Measurements from ENCODE around the gene TCF12. TPM values are rescaled to one million over a fixed set of nuclear protein-coding genes. Genes with fewer than 3 reads are reported as not detected.
A peak's percentile ranks its signal among the peaks of the same experiment; 100 is the strongest.

Gene TCF12
- total and polyA plus RNA-seq, 5 experiments from 2014 or later = 43.2 to 77.3 (median 54.3) TPM

GRCh38 chr15:57118013-57118799 lies 199.8 kb downstream of the TCF12 start:
- DNase-seq (no peak), ATAC-seq (no peak)
- Mint-ChIP-seq H3K4me1 (peaks cover 2 to 44% (median 30%) of the 10 kb centered on the region in 4 donors), H3K27ac (peak overlapping the region in 2 of 10 donors; percentile 9 to 37), H3K27me3 (no peaks in the 10 kb centered on the region), H3K36me3 (peaks cover 0 to 28% (median 5%) of the 10 kb centered on the region in 3 donors), H3K4me3 (no peak overlapping the region), H3K9me3 (no peaks in the 10 kb centered on the region)
- POLR2A ChIA-PET = no interaction called here

- Mint-ChIP-seq H3K4me3 (no peak overlapping the region), H3K27ac (peak overlapping the region in 4 of 10 donors; percentile 5 to 65 (median 35)), H3K27me3 (no peaks in the 10 kb centered on the region), H3K9me3 (no peaks in the 10 kb centered on the region), H3K4me1 (peaks cover 2 to 38% (median 23%) of the 10 kb centered on the region in 4 donors), H3K36me3 (peaks cover 4 to 56% (median 19%) of the 10 kb centered on the region in 3 donors)
- ATAC-seq (no peak), DNase-seq (no peak)
- POLR2A ChIA-PET = no interaction called here
These were observed 203.8 kb downstream of the TCF12 start for GRCh38 chr15:57122080-57122840.

GRCh38 chr15:57124036-57124435 lies 205.6 kb downstream of the TCF12 start:
- Mint-ChIP-seq H3K9me3 (no peaks in the 10 kb centered on the region), H3K4me3 (no peak overlapping the region), H3K4me1 (peaks cover 2 to 30% (median 16%) of the 10 kb centered on the region in 4 donors), H3K36me3 (peaks cover 11 to 54% (median 33%) of the 10 kb centered on the region in 3 donors), H3K27ac (no peak overlapping the region), H3K27me3 (no peaks in the 10 kb centered on the region)
- ATAC-seq (no peak), DNase-seq (no peak)
- POLR2A ChIA-PET = no interaction called here

- Mint-ChIP-seq H3K9me3 (no peaks in the 10 kb centered on the region), H3K4me3 (no peak overlapping the region), H3K36me3 (peaks cover 11 to 40% (median 27%) of the 10 kb centered on the region in 3 donors), H3K27ac (no peak overlapping the region), H3K4me1 (peaks cover 22 to 47% (median 40%) of the 10 kb centered on the region in 4 donors), H3K27me3 (no peaks in the 10 kb centered on the region)
- ATAC-seq (no peak), DNase-seq (no peak)
- POLR2A ChIA-PET = no interaction called here
These were observed 210.6 kb downstream of the TCF12 start for GRCh38 chr15:57129064-57129463.

GRCh38 chr15:57130956-57131355 lies 212.5 kb downstream of the TCF12 start:
- Mint-ChIP-seq H3K27me3 (no peaks in the 10 kb centered on the region), H3K9me3 (no peaks in the 10 kb centered on the region), H3K36me3 (peaks cover 7 to 26% (median 18%) of the 10 kb centered on the region in 3 donors), H3K4me1 (peaks cover 23 to 61% (median 55%) of the 10 kb centered on the region in 4 donors), H3K27ac (peak overlapping the region in 9 of 10 donors; percentile 12 to 79 (median 49)), H3K4me3 (peak overlapping the region in 9 of 10 donors; percentile 1 to 63 (median 39))
- POLR2A ChIA-PET = no interaction called here
- ATAC-seq (peak; percentile 32 to 55), DNase-seq (peak in 2 of 10 donors; percentile 6 to 11)

- Mint-ChIP-seq H3K4me1 (peaks cover 23 to 64% (median 56%) of the 10 kb centered on the region in 4 donors), H3K27me3 (no peaks in the 10 kb centered on the region), H3K27ac (peak overlapping the region in 5 of 10 donors; percentile 9 to 55 (median 43)), H3K36me3 (peaks cover 0 to 9% (median 6%) of the 10 kb centered on the region in 3 donors), H3K9me3 (no peaks in the 10 kb centered on the region), H3K4me3 (peak overlapping the region in 4 of 10 donors; percentile 12 to 53 (median 22))
- ATAC-seq = peak; percentile 82 to 88
- peak in 1 of 10 donors; percentile 28 for DNase-seq
- POLR2A ChIA-PET = no interaction called here
These were observed 214.9 kb downstream of the TCF12 start for GRCh38 chr15:57133127-57133968.

GRCh38 chr15:57134071-57134605 lies 215.7 kb downstream of the TCF12 start:
- Mint-ChIP-seq H3K36me3 (peaks cover 0 to 7% (median 1%) of the 10 kb centered on the region in 3 donors), H3K27me3 (no peaks in the 10 kb centered on the region), H3K9me3 (no peaks in the 10 kb centered on the region), H3K27ac (peak overlapping the region in 1 of 10 donors; percentile 9), H3K4me3 (no peak overlapping the region), H3K4me1 (peaks cover 23 to 64% (median 57%) of the 10 kb centered on the region in 4 donors)
- POLR2A ChIA-PET = no interaction called here
- no peak for ATAC-seq
- no peak for DNase-seq

GRCh38 chr15:57134851-57135250 lies 216.4 kb downstream of the TCF12 start:
- no peaks in the 10 kb centered on the region for H3K27me3 Mint-ChIP-seq
- DNase-seq (no peak), ATAC-seq (no peak)
- no peak overlapping the region for H3K4me3 Mint-ChIP-seq
- H3K9me3 Mint-ChIP-seq = no peaks in the 10 kb centered on the region
- peaks cover 0 to 5% (median 1%) of the 10 kb centered on the region in 3 donors for H3K36me3 Mint-ChIP-seq
- no peak overlapping the region for H3K27ac Mint-ChIP-seq
- peaks cover 22 to 61% (median 51%) of the 10 kb centered on the region in 4 donors for H3K4me1 Mint-ChIP-seq
- POLR2A ChIA-PET = no interaction called here

- H3K36me3 Mint-ChIP-seq = peaks cover 0 to 2% (median 1%) of the 10 kb centered on the region in 3 donors
- H3K9me3 Mint-ChIP-seq = no peaks in the 10 kb centered on the region
- peak overlapping the region in 1 of 10 donors; percentile 21 for H3K27ac Mint-ChIP-seq
- H3K4me1 Mint-ChIP-seq = peaks cover 16 to 55% (median 44%) of the 10 kb centered on the region in 4 donors
- no peaks in the 10 kb centered on the region for H3K27me3 Mint-ChIP-seq
- H3K4me3 Mint-ChIP-seq = no peak overlapping the region
- ATAC-seq = no peak
- no peak for DNase-seq
- POLR2A ChIA-PET = no interaction called here
These were observed 217.4 kb downstream of the TCF12 start for GRCh38 chr15:57135800-57136199.

- Mint-ChIP-seq H3K4me1 (peaks cover 6 to 30% (median 24%) of the 10 kb centered on the region in 4 donors), H3K27me3 (no peaks in the 10 kb centered on the region), H3K36me3 (no peaks in the 10 kb centered on the region), H3K9me3 (no peaks in the 10 kb centered on the region), H3K4me3 (no peak overlapping the region), H3K27ac (no peak overlapping the region)
- DNase-seq (no peak), ATAC-seq (no peak)
- POLR2A ChIA-PET = no interaction called here
These were observed 219.9 kb downstream of the TCF12 start for GRCh38 chr15:57138349-57138788.

- Mint-ChIP-seq H3K4me1 (peaks cover 5 to 14% (median 9%) of the 10 kb centered on the region in 4 donors), H3K4me3 (no peak overlapping the region), H3K27ac (peak overlapping the region in 2 of 10 donors; percentile 16 to 52), H3K9me3 (no peaks in the 10 kb centered on the region), H3K36me3 (no peaks in the 10 kb centered on the region), H3K27me3 (no peaks in the 10 kb centered on the region)
- DNase-seq (no peak), ATAC-seq (no peak)
- POLR2A ChIA-PET = no interaction called here
These were observed 225.2 kb downstream of the TCF12 start for GRCh38 chr15:57143511-57144078.

GRCh38 chr15:57144448-57144847 lies 226.0 kb downstream of the TCF12 start:
- POLR2A ChIA-PET = no interaction called here
- Mint-ChIP-seq H3K4me1 (peaks cover 3 to 14% (median 10%) of the 10 kb centered on the region in 4 donors), H3K9me3 (no peaks in the 10 kb centered on the region), H3K4me3 (no peak overlapping the region), H3K27me3 (no peaks in the 10 kb centered on the region), H3K36me3 (peaks cover 3 to 4% (median 4%) of the 10 kb centered on the region in 3 donors), H3K27ac (peak overlapping the region in 1 of 10 donors; percentile 33)
- ATAC-seq (no peak), DNase-seq (no peak)
